ENCODE measurements around the gene PRH1. TPM values are rescaled to one million over a fixed set of nuclear protein-coding genes. Genes with fewer than 3 reads are reported as not detected.

PRH1 gene
- total RNA-seq, 6 experiments from 2014 or later = 4.2 to 8.2 (median 6.4) TPM

DNA sequence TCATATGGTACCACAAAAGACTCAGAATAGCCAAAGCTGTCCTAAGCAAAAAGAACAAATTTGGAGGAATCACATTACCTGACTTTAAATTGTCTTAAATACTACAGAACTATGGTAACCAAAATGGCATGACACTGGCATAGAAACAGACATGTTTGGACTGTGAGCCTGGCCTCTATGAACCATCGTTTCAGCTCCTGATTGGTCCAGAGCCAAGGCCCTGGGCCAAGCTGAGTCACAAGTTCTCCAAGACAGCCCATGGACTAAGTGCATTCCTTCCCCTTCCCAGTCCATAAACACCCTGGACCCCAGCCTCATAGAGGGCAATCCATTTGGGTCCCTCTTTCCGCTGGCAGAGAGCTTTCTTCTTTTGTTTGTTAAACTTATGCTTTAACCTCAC is 22.7 kb downstream of the PRH1 start:
- TF ChIP-seq CTCF (IDR thresholded peaks at IDR 0.05) = no peak
- H3K27me3 Mint-ChIP-seq (ENCODE audit: insufficient read depth) = no peaks in the 10 kb centered on the region
- no peak overlapping the region for H3K4me3 Mint-ChIP-seq
- peaks cover 10% of the 10 kb centered on the region for H3K4me1 Mint-ChIP-seq (ENCODE audit: low read depth)
- peaks cover 12% of the 10 kb centered on the region for H3K9me3 Mint-ChIP-seq
- H3K27ac Mint-ChIP-seq = no peak overlapping the region
- H3K36me3 Mint-ChIP-seq (ENCODE audit: low read depth) = peaks cover 45% of the 10 kb centered on the region
- DNase-seq = no peak

DNA sequence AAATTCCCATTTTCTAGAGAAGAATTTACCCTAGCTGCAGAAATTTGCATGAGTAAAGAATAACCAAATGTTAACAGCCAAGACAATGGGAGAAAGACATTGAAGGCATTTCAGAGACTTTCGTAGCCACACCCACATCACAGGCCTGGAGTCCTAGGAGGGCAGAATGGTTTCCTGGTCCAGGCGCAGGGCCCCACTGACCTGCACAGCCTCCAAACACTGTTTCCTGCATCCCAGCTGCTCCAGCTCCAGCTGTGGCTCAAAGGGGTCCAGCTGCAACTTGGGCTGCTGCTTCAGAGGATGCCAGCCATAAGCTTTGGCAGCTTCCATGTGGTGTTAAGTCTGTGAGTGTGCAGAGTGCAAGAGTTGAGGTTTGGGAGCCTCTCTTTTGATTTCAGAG is 28.2 kb downstream of the PRH1 start:
- Mint-ChIP-seq H3K4me3 (no peak overlapping the region), H3K27me3 (ENCODE audit: insufficient read depth) (peaks cover 1% of the 10 kb centered on the region; the same call in 1 of the 2 replicates), H3K36me3 (ENCODE audit: low read depth) (peaks cover 44% of the 10 kb centered on the region), H3K27ac (no peak overlapping the region), H3K9me3 (peaks cover 20% of the 10 kb centered on the region), H3K4me1 (ENCODE audit: low read depth) (peaks cover 1% of the 10 kb centered on the region)
- DNase-seq = no peak
- TF ChIP-seq CTCF (IDR thresholded peaks at IDR 0.05) = no peak

DNA sequence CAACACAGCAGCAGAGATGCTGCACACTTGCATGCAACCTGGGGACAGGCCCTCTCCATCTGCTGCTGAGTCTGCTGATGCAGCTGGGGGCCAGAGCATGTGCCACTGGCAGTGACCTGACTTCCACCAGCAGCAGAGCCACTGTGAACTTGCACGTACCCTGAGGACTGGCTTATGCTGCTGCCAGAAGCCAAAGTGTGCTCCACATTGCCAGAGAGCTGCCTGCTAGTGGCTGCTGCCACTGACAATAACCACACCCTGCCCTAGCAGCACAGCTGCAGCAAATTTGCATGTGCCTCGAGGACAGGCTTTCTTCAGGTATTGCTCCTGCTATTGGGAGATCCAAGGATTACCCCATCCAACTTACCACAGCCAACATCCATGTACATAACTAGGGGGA is 30.3 kb downstream of the PRH1 start:
- H3K9me3 Mint-ChIP-seq = peaks cover 20% of the 10 kb centered on the region
- no peak overlapping the region for H3K4me3 Mint-ChIP-seq
- no peaks in the 10 kb centered on the region for H3K4me1 Mint-ChIP-seq (ENCODE audit: low read depth)
- H3K36me3 Mint-ChIP-seq (ENCODE audit: low read depth) = peaks cover 36% of the 10 kb centered on the region
- DNase-seq = no peak
- no peak overlapping the region for H3K27ac Mint-ChIP-seq
- H3K27me3 Mint-ChIP-seq (ENCODE audit: insufficient read depth) = peaks cover 1% of the 10 kb centered on the region; the same call in 1 of the 2 replicates
- TF ChIP-seq CTCF (IDR thresholded peaks at IDR 0.05) = no peak

- Mint-ChIP-seq H3K9me3 (peaks cover 8% of the 10 kb centered on the region), H3K4me1 (ENCODE audit: low read depth) (no peaks in the 10 kb centered on the region), H3K27me3 (ENCODE audit: insufficient read depth) (peaks cover 1% of the 10 kb centered on the region; the same call in 1 of the 2 replicates), H3K4me3 (no peak overlapping the region), H3K27ac (no peak overlapping the region), H3K36me3 (ENCODE audit: low read depth) (peaks cover 21% of the 10 kb centered on the region)
- no peak for DNase-seq
- no peak for TF ChIP-seq CTCF (IDR thresholded peaks at IDR 0.05)
Observed at GRCh38 chr12:10851243-10851858, 32.7 kb downstream of the PRH1 start.

GRCh38 chr12:10849425-10849878 is 34.6 kb downstream of the PRH1 start, which contains the start of gene PRR4:
Gene PRR4 (minus strand): TSS chr12:10849475. CDS start chr12:10849437, 38 bp downstream.
- Mint-ChIP-seq H3K36me3 (ENCODE audit: low read depth) (peaks cover 9% of the 10 kb centered on the region; the same call in 1 of the 2 replicates), H3K27ac (no peak within 1 kb of the TSS), H3K9me3 (no peaks in the 10 kb centered on the region), H3K27me3 (ENCODE audit: insufficient read depth) (no peaks in the 10 kb centered on the region), H3K4me3 (no peak within 1 kb of the TSS), H3K4me1 (ENCODE audit: low read depth) (no peaks in the 10 kb centered on the region)
- no peak for TF ChIP-seq CTCF (IDR thresholded peaks at IDR 0.05)
- DNase-seq = no peak
